GM21515 (cell line): Measurements from ENCODE around the gene TMOD4.

Source experiments
- ATAC-seq: cut with Tn5 transposase; IDR thresholded peaks from one replicate; pipeline ENCODE4 v1.9.1; 2021; ENCODE audit not compliant: unreplicated experiment

The TMOD4 gene

GRCh38 chr1:151176514-151177045 is 799 bp upstream of the TMOD4 start:
- no peak for ATAC-seq

- ATAC-seq, result no peak
Measured at GRCh38 chr1:151175041-151175741, 590 bp downstream of the TMOD4 start.

GRCh38 chr1:151171190-151171589 is 4.6 kb downstream of the TMOD4 start:
- no peak for ATAC-seq

GRCh38 chr1:151167116-151167515 is 8.7 kb downstream of the TMOD4 start:
- no peak for ATAC-seq

GRCh38 chr1:151166505-151166956 is 9.2 kb downstream of the TMOD4 start:
- no peak for ATAC-seq

GRCh38 chr1:151165738-151166504 is 9.9 kb downstream of the TMOD4 start, which contains the start of the genes LYSMD1 and SCNM1:
Gene LYSMD1, minus strand, starts transcription at chr1:151165902. Its CDS starts 644 bp downstream, at chr1:151165258.
Gene SCNM1, plus strand, starts transcription at chr1:151166144. Its CDS starts 9 bp downstream, at chr1:151166153.
- peak; percentile 80 for ATAC-seq

- peak; percentile 11 for ATAC-seq
Measured at GRCh38 chr1:151165281-151165737, 10.5 kb downstream of the TMOD4 start.

GRCh38 chr1:151164732-151165280 is 11.0 kb downstream of the TMOD4 start:
- ATAC-seq, result no peak

- no peak for ATAC-seq
Measured at GRCh38 chr1:151159373-151159772, 16.4 kb downstream of the TMOD4 start.

- no peak for ATAC-seq
Measured at GRCh38 chr1:151158751-151159251, 17.0 kb downstream of the TMOD4 start.

- ATAC-seq, result no peak
Measured at GRCh38 chr1:151158326-151158725, 17.5 kb downstream of the TMOD4 start.

GRCh38 chr1:151157067-151157531 is 18.7 kb downstream of the TMOD4 start:
- no peak for ATAC-seq

- peak; percentile 61 for ATAC-seq
Measured at GRCh38 chr1:151156515-151156819, 19.3 kb downstream of the TMOD4 start, which contains the start of gene TNFAIP8L2. Gene TNFAIP8L2, plus strand, starts transcription at chr1:151156649. Its CDS starts 2,049 bp downstream, at chr1:151158698.

- no peak for ATAC-seq
Measured at GRCh38 chr1:151147665-151148064, 28.1 kb downstream of the TMOD4 start.

GRCh38 chr1:151147132-151147503 is 28.7 kb downstream of the TMOD4 start:
- no peak for ATAC-seq

- peak; percentile 96 for ATAC-seq
Measured at GRCh38 chr1:151146412-151147131, 29.2 kb downstream of the TMOD4 start, which contains the start of gene SEMA6C. Gene SEMA6C, minus strand, starts transcription at chr1:151146631. Its CDS starts 4,010 bp downstream, at chr1:151142621.

- peak; percentile 10 for ATAC-seq
Measured at GRCh38 chr1:151146072-151146411, 29.7 kb downstream of the TMOD4 start.

- no peak for ATAC-seq
Measured at GRCh38 chr1:151145304-151146071, 30.3 kb downstream of the TMOD4 start.

- ATAC-seq, result no peak
Measured at GRCh38 chr1:151144474-151145303, 31.1 kb downstream of the TMOD4 start.
